ENCODE measurements around the gene CBLN2.
A peak's percentile ranks its signal among the peaks of the same experiment; 100 is the strongest.

The CBLN2 gene

DNA sequence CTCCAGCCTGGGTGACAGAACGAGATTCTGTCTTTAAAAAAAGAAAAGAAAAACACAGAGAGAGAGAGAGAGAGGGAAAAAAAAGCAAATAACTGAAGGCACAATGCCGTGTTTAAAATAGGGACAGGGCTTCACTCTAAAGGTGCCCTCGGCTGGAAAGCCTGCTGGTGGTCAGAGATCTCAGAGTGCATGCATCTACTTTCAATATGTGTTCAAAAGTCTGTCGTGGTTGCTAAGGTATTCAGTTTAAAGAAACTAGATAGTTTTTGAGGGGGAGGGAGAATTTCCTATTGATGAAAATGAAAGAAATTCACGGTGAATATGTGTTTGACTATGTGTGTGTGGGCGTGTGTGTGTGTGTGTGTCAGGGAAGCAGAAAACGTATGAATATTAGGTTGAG, 11.0 kb upstream of the CBLN2 start:
- TF ChIP-seq, protein P1, sequence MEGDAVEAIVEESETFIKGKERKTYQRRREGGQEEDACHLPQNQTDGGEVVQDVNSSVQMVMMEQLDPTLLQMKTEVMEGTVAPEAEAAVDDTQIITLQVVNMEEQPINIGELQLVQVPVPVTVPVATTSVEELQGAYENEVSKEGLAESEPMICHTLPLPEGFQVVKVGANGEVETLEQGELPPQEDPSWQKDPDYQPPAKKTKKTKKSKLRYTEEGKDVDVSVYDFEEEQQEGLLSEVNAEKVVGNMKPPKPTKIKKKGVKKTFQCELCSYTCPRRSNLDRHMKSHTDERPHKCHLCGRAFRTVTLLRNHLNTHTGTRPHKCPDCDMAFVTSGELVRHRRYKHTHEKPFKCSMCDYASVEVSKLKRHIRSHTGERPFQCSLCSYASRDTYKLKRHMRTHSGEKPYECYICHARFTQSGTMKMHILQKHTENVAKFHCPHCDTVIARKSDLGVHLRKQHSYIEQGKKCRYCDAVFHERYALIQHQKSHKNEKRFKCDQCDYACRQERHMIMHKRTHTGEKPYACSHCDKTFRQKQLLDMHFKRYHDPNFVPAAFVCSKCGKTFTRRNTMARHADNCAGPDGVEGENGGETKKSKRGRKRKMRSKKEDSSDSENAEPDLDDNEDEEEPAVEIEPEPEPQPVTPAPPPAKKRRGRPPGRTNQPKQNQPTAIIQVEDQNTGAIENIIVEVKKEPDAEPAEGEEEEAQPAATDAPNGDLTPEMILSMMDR (IDR thresholded peaks at IDR 0.05), result no peak

DNA sequence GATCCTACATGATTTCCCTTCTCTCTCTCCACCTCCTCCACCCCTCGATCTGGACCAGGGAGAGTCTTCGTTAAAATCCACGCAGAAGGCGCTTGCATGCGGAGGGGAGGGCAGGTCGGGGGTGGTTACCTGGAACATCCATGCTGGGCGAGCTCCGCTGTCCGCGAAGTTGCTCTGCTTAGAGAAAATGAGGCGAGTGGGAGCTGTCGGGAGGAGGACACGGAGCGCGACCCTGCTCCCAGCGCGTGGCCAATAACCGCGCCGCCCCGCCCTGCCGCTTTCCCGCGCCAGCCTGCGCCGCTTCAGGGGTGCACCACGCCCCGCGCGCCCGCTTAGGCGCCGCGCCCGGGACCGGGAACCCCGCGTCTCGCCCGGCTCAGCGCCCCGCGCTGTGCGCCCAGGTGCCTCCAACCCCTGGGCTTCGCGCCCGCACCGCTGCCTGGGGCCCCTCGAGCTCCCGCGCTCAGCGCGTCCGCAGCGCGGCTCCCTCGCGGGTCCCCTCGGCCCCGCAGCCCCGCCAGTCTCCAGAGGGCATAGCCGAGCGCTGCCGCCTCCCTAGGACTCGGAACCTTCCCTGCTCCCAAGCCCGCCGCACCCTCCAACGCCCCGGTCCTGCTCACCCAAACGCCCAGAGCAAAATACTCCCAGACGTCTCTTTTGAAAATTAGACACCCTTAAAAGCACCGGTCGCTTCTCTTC, 636 bp downstream of the CBLN2 start:
- TF ChIP-seq, protein P1 (IDR thresholded peaks at IDR 0.05), result no peak

DNA sequence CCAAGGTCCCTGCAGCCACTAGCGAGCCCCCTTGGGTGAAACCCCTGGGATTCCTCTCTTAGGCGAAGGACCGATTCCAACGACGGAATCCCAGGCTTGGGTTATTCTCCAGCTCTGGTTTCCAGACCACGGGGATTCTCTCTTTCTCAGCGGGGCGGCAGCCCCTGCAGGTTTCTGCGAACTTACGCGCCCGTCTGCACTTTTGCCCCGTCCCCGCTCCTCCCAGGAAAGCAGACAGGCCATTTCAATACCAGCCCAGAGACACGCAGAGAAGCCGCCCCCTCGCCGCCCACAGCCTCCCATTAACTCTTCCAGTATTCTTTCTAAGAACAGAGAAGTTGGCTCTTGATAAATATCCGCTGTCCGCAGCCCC, 1.2 kb downstream of the CBLN2 start:
- TF ChIP-seq, protein P1 (IDR thresholded peaks at IDR 0.05), result no peak

DNA sequence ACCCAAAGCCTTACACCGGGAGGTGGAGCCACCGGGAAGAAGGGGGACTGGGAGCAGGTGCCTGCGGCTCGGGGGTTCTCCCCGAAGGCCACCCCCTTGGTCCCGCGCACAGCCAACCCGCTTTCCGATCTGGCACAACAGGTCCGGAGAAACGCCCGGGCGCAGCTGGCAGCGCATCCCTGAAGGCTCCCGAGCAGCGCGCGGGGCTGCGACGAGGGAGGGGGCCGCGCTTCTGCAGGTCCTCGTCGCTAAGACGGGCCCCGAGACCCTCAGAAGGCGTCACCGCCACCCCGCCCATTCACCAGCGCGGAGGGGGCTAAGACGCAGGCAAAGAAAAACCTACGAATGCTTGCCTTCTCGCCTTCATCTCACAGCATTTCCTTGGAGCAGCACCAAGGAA, 1.8 kb downstream of the CBLN2 start:
- TF ChIP-seq, protein P1 (IDR thresholded peaks at IDR 0.05), result no peak

DNA sequence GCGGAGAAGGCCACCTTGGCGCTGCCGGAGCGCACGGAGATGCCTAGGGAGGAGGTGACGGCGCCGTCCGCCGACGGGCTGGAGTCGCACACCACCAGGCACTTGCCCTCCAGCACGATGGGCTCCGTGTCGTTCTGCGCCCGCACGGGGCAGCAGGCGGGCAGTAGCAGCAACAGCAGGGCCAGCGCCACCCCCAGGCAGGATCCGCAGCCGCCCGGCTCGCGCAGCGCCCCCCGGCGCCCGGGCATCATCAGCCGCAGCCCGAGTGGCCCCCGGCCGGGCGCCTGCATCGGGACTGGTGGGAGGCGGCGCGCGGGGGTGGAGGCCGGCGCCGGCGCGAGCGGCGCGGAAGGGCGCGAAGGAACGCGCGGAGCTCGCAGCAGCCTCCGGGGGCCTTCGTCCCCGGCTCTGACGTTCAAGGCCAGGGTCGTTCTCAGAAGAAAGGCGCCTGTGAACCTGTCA, 2.2 kb downstream of the CBLN2 start:
- TF ChIP-seq, protein P1 (IDR thresholded peaks at IDR 0.05), result peak; percentile 32; the same call in 1 of the 2 replicates

DNA sequence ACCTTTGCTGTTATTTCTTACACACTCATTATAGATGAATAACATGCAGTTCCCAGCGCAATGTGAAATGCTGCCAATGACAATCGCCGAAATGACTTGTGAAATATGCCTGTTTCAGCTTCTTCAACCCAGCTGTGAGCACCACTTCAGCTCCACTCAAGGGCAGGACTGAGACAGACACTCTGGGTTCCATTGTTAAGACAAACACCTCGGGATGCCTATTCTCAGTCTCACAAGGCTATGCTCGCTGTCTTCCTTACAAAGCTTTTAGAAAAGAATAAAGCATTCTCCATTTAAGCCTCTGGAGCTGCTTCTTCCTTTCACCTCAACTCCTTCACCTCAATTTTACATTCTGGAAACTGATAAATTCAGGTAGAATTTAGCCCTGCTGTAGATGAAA, 4.2 kb downstream of the CBLN2 start:
- TF ChIP-seq, protein P1 (IDR thresholded peaks at IDR 0.05), result no peak

DNA sequence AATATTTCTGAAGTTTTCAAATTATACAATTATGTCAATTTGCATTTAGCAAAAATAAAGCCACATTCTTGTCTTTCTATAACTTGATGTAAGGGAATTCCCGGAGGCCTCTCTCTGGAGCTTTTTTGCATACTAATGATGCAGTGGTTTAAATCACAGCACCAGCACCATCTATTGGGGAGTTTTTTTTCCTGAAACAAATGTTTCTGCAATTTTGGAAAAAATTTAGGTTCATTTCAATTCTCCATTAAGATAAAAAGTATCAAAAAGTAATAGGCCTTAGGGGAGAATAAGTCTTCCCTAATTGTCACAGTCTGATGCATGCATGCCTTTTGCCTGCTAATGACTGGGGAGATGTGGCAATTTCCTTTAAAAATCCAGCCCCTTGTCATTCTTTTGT, 13.5 kb downstream of the CBLN2 start:
- TF ChIP-seq, protein P1 (IDR thresholded peaks at IDR 0.05), result peak; percentile 53

DNA sequence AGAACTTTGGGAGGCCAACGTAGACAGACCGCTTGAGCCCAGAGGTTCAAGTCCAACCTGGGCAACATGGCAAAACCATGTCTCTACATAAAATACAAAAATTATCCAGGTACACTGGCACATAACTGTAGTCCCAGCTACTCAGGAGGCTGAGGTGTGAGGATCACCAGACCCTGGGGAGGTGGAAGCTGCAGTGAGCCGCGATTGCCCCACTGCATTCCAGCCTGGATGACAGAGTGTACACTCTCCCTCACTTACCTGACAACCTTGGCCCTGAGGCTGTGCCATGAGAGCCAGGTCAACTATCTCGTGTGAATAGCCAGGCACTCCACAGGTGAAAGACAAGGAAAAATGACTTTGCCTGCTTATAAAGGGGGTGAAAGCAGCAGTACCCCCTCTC, 39.3 kb downstream of the CBLN2 start:
- TF ChIP-seq, protein P1 (IDR thresholded peaks at IDR 0.05), result no peak

Data from LNCAP (cell line).